Fibroblast of skin of right quadriceps (primary cell): Measurements from ENCODE around the gene PDE4B.

Experiments used
- DNase-seq: peaks from one replicate; pipeline ENCODE4 v3.0.0-alpha.2; 2013

Gene PDE4B

GRCh38 chr1:66294707-66295370 lies 502.1 kb downstream of the PDE4B start:
- peak; percentile 47 for DNase-seq

- no peak for DNase-seq
Measured at GRCh38 chr1:66295803-66296202, 503.1 kb downstream of the PDE4B start.

DNA sequence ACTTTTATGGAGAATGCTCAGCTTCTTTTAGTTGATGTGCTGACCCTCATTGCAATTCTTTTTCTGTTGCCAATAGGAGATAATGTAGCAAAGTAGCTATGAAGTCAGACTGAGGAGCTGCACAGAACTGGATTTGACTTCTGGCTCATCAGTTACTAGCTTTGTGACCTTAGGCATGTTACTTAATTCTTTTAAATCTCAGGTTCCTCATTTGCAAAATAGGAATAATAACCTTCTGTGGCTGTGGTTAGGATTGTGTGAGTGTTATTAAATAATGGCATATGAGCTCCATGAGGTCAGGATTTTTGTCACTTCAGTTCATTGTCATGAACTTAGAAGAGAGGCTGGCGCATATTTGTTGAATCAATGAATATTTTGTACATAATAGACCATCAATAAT lies 503.7 kb downstream of the PDE4B start:
- no peak for DNase-seq

- no peak for DNase-seq
Measured at GRCh38 chr1:66296951-66297350, 504.3 kb downstream of the PDE4B start.

DNA sequence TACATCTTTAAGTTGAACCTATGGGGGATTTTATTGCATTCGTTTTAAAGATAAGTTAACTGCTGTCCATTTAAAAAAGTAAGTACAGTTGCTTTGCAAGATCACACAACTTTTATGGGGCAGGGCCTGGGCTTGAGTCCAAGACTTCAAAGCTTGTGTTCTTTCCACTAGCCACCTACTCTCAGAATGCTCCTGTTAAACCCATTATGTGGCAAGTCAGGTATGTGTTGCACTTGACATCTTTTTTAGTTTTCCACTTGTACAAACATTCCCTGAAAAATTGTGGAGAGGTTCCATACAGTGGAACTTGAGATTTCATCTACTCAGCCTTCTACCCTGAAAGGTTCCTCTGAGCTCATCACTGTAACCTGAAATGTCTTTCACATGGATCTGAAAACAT lies 505.8 kb downstream of the PDE4B start:
- no peak for DNase-seq

DNA sequence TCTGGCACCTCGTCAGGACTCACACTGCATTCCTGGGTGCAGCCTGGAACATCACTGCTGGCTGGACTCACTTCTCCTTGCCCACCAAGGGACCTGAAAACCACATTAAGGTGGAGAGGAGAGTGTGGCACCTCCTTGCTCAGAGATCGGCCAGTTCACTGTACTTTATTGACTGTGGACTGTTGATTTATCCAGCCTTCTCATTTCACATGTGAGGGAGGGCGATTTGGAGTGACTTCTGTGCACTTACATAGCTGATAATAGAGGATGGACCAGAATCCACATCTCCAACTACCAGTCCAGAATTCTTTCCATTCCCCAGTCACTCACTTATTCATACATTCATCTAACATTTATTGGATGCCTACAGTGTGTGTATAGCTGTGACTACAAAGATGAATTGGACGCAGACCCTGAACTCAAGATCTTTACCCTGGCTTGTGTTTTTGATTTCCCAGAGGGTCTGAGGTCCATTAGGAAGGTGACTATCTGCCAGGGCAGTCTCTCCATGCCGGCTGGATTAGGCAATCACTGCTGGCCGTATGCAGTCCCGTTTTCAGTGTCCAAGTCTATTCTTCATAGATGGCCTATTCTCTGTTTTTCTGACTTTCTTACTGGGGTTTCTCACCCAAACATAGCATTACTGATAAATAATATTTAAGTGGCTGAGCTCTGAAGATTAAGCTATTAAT lies 507.7 kb downstream of the PDE4B start:
- no peak for DNase-seq

DNA sequence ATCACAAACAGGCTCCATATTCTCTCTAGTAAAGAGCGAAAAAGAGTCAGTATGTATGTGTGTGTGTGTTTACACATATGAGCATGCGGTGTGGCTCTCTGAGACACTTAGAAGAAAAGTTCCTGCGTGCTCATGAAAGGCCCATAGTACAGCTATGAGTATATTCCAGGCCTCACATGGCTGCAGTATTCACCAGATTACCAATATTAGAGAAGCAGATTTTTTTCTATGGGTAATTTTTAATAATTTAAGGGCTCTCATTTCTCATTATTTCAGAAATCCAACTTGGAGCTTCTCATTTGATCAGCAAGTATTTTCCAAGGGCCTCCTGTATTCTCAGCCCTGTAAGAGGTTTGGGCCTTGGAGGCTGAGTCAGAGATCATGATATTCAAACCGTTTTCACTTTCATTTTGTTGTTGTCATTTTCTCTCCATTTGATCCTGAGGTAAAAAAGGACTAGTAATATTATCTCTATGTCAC lies 508.3 kb downstream of the PDE4B start:
- DNase-seq = peak; percentile 36

DNA sequence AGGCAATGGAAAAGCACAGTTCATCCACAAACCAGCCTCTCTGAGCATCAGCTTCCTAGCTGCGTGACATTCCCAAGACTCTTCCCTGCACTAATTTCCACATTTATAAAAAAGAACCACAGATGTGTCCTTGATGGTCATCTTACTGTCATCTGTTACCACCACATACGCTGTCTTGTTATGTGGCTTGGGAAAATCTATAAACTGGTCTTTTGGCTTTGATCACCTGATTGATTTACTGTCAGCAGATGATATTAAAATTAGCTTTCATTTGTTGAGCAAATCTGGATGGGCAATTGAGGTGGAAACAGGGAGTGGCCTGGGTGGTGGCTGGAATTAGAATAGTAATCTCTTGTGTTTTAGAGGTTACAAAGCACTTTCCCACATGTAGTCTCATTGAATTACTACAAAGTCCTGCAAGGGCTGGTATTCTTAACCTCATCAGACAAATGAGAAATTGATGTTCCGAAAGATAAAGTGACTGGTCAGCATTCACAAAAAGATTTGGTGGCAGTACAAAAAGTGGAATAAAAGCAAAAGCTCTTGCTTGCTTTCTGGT lies 509.6 kb downstream of the PDE4B start:
- DNase-seq = no peak

- DNase-seq = peak; percentile 42
Measured at GRCh38 chr1:66302815-66303214, 510.1 kb downstream of the PDE4B start.

DNA sequence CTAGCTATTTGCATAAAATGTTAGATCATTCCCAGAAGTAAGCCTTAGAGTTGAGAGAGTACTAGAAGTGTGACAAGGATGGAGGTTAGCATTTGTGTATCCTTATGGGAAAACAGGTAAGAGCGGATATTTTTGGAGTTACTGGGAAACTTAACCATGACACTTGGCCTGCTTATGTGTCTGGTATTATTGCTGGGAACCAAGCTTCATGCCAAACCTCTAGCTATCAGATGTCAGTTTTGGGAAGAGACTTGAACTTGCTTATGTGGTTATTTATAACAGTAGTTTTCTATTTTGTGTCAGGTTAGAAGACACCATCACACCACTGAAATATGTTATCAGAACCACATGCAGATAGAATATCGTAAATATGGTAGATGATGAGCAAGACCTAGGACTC lies 511.0 kb downstream of the PDE4B start:
- no peak for DNase-seq

DNA sequence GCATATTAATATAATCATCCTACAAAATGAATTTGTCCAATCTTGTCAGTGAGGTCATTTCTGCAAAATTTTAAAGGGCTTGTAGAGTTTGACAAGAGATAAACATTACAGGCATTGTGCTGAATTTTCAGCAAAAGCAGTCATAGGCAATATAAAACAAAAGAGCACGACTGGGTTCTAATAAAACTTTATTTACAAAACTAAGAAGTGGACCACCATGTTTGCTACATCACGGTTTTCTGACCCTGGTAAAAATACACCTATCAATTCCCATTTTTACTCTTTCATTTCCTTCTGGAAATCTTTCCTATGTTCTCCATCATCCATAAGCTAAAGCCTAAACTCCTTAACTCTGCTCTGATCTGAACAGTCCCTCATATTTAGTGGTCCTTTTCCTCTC lies 511.4 kb downstream of the PDE4B start:
- DNase-seq = no peak

GRCh38 chr1:66305927-66306326 lies 513.2 kb downstream of the PDE4B start:
- DNase-seq = no peak

GRCh38 chr1:66309006-66309741 lies 516.5 kb downstream of the PDE4B start:
- no peak for DNase-seq

DNA sequence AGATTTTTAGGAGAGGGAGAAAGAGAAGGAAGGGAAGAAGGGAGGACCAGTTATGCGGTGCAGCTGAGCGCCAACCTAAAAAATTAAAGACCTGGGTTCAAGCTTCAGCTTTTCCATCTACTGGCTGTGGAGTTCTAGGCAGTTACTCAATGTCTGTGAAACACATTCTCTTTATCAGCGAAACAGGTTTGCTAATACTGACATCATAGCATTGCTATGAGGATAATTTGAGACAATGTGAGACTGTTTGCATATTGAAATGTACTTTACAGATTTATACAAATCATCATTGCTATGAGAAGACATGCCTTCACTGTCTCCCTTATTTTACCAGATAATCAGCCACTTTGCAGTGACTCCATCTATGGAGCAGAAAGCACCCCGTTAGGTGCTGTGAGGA lies 518.4 kb downstream of the PDE4B start:
- DNase-seq = no peak

DNA sequence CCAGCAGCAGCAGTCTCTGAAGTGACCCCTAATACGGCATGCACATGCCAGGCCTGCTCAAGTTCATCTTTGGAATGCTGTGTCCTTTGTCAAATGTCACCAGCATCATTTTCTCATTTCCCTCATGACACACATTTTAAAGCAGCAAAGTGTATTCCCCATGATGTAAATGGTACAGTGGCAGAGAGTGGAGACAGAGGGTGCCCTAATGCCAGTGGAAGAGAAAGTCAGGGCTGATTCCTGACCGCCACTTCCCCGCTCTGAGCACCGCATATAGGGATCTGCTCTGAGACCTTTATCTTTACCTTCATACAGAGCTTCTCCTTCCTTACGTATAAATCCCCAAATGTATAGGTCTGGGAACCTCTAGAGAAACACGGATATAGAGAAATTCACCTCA lies 518.9 kb downstream of the PDE4B start:
- DNase-seq = no peak

DNA sequence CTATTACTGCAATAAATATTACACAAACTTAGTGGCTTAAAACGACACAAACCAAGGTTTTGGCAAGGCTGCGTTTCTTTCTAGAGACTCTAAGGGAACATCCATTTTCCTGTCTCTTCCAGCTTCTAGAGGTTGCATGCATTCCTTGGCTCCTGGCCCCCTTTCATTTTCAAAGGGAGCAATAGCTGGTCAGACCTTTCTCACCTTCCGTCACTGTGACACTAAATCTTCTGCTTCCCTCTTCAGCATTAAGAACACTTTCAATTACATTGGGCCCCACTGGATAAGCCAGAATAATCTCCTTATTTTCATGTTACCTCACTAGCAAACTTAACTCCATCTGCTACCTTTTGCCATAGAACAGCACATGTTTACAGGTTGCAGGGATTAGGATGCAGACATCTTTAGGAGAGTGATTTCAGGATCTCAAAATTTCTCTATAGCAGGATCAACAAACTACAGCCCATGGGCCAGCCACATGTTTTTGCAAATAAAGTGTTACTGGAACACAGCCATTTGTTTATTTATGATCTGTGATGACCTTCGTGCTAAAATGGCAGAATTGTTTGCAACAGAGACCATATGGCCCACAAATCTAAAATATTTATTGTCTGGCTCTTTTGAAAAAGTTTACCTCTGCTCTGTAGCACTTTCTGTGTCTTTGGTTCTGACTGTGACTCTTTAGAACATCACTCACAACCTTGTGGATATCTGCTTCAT lies 519.7 kb downstream of the PDE4B start:
- DNase-seq = no peak

DNA sequence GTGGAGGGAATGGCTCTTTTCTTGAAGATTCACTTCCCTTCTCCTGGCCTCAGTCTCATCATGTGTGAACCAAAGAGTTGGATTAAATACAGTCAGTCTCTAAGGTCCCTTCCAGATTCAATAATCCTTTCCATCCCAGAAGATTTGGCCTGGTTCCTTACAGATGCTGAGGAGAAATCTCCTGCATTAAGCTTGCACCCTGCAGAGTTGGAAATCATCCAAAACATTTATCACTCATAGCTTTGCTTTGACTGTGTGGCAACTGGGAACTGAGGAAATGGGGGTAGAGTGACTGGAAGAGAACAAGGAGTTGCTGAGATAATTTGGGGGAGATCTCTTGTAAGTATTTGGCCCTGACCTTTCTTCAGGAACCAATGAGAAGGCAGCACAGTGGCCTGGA lies 520.7 kb downstream of the PDE4B start:
- DNase-seq = peak; percentile 83

DNA sequence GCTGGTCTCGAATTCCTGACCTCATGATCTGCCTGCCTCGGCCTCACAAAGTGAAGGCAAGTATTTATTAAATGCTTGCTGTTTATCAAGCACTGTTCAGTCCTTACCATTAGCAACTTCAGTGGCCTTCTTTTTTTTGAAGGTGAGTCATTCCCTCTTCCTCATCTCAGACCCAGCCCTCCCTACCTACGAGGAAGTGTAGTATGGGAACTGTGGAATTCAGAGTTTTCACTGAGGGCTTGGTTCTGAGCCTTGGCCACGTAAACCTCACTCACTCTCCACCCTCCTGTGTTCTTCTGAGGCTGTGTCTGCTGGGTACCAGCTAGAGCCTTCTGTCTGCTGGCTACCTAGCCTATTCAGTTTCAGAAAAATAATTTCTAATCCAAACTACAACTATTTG lies 523.0 kb downstream of the PDE4B start:
- DNase-seq = no peak

- DNase-seq = no peak
Measured at GRCh38 chr1:66316464-66317247, 524.0 kb downstream of the PDE4B start.

- DNase-seq = peak; percentile 44
Measured at GRCh38 chr1:66317248-66317515, 524.5 kb downstream of the PDE4B start.

DNA sequence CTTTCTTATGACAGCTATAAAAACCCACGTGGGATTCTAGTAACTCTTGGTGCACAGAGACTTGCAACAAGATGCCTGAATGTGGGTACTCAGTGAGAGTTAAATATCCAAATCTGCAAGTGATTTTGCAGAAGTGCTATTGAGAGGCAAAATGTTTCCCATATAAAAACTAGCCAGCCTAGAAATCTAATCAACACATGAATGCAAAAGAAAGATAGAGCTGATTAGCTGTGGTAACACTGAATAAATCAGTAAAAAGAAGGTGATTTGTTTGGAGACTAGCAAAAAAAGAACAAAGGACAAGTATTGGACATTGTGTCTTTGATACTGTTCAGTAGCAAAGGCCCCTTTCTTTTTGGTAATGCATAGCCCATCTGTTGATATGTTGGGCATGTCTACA lies 527.5 kb downstream of the PDE4B start:
- no peak for DNase-seq

DNA sequence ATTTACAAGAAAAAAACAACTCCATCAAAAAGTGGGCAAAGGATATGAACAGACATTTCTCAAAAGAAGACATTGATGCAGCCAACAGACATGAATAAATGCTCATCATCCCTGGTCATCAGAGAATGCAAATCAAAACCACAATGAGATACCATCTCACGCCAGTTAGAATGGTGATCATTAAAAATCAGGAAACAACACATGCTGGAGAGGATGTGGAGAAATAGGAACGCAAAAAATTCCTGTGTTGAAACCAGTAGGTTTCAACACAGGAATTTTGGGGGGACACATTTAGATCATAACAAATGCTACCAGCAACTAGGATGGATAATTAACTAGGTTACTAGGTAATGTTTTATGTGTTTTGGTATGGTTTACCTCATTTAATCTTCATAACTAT lies 529.8 kb downstream of the PDE4B start:
- peak; percentile 51 for DNase-seq
